Cortex of kidney (tissue), 1 donor: ENCODE data around the gene MUC5B.

ENCODE experiments used
- DNase-seq: peaks from one replicate; lab custom pipeline; 2025; lab: John Stamatoyannopoulos, UW

The MUC5B gene

GRCh38 chr11:1267441-1268100 lies 44.7 kb downstream of the MUC5B start:
- DNase-seq = no peak

- DNase-seq = no peak
Observed at GRCh38 chr11:1269957-1270356, 47.1 kb downstream of the MUC5B start.

DNA sequence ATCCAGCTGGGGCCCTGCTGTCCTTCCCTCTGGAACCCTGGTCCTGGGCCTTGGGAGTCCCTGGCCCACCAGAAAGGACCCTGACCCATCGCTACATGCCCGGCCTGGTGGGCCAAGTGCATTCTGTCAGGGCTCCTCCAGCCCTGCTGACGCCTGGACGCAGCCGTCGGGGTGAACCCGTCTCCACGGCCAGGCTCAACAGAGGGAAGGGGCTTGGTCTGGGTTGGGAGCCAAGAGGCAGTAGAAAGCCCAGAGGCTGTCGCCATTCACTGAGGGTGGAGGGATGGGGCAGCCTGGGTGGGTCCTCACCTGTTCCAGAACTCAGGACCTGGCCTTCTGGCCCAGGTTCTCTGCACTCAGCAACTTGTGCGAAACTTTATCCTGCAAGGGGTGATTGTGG lies 47.6 kb downstream of the MUC5B start:
- DNase-seq = no peak

- DNase-seq = no peak
Observed at GRCh38 chr11:1271002-1271401, 48.1 kb downstream of the MUC5B start.

- no peak for DNase-seq
Observed at GRCh38 chr11:1271406-1271805, 48.5 kb downstream of the MUC5B start.

DNA sequence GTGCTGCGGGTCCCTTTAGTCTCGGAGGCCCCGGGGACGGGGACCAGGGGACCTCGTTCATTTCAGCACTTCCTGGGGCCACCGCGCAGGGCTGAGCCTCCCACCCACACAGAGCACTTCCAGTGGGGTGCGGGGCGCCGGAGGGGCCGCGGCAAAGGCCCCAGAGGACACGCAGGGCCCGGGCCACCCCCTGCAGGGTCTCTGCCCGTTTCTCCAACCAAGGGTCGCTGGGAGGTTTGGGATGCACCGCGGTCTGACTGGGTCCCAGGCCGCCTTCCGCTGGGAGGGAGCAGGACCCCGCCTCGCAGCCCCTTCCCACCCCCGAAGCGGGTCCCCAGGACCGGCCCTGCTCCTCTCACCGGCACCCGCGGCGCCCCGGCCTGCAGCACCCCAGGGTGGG lies 49.1 kb downstream of the MUC5B start:
- DNase-seq = no peak

GRCh38 chr11:1272531-1272930 lies 49.7 kb downstream of the MUC5B start:
- DNase-seq = no peak

DNA sequence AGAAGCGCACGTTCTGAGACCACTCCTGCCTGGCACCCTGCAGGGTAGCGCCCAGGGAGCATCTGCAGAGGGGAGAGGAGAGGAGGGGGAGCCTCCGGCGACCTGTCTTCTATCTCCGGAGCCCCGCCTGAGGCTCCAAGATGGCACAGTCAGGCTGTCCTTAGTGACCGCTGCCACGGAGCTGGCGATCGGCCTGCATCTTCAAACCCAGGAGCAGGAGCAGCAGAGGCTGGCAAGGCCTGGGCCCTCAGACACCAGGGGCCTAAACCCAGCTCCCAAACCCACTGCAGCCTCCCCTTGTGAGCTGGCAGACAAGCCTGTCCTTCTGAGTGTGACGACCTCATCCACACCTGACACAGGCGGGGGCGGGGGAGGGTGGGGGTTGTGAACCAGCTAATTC lies 51.6 kb downstream of the MUC5B start:
- DNase-seq = no peak

GRCh38 chr11:1275021-1275420 lies 52.2 kb downstream of the MUC5B start:
- no peak for DNase-seq

DNA sequence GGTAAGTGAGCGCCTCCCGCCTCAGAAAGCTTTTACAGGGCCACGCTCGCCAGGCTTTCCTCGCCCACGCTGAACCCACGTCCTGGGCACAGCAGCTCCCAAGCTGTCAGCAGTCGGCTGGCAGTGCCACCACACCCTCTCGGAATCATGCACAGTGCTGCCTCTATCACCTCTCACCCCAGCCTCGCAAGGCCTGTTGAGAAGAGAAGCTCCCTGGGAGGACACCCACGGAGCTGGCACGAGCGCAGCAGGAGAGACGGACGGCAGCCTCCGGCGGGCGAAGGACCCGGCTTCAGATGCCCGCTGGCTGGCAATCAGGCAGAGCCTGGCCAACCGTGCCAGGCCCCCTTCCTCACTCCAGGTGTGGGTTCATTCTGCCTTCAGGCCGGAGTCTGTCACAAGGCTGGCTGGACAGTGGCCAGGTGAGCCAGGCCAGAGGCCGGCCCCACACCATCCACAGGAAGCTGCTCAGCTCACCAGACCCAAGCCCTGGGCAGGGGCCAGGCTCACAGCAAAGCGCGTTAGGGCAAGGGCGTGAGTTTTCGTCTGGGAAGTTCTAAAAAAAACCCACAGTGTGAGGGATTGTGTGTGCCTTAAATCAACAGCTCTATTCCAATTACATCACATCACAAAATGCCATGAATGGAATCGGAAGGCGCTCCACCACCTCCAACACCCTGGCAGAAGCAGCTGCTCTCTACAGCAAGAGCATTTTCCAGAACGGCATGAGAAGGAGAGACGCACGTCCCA lies 53.4 kb downstream of the MUC5B start:
- no peak for DNase-seq

GRCh38 chr11:1276866-1277615 lies 54.2 kb downstream of the MUC5B start:
- no peak for DNase-seq

- DNase-seq = no peak
Observed at GRCh38 chr11:1277936-1278512, 55.2 kb downstream of the MUC5B start.

DNA sequence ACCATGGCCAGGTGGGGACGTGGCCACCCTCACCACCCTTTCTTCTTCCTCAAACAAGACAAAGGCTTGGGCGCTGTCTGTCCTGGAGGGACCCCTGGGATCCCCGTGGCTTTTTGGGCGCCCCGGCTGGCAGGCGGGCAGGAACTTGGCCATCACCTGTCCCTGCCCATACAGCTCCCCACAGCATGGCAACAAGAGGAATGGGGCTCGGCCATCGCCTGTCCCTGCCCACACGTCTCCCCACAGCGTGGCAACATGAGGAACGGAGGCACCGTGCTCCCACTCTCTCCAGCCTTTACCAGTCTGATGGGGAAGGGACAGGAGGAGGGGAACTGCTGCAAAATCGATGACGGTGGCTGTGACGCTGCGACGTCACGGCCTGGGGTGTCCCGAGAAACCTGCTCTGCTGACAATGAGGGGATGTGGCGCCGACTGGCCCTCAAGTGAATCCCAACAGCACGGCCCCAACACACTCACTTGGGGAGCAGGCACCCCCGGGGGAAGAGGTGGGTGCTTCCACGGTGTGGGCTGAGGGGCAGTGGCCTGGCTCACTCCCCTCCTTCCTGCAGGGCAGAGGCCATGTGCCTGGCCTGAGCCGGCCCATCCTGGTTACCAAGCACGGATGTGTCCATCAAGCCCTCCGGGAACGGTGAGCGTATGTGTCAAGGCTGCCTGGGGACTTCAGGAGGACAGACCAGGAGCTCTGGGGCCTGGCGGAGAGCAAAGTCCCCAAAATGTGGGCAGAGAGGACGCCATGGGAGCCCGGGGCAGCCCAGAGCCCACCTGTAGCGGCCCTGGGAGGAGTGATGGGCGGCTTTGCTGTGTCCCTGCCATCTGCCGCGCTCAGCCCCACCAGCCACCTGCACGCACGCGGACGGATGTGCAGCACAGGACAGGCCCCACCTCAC lies 56.2 kb downstream of the MUC5B start:
- no peak for DNase-seq

- no peak for DNase-seq
Observed at GRCh38 chr11:1279674-1280055, 56.8 kb downstream of the MUC5B start.

DNA sequence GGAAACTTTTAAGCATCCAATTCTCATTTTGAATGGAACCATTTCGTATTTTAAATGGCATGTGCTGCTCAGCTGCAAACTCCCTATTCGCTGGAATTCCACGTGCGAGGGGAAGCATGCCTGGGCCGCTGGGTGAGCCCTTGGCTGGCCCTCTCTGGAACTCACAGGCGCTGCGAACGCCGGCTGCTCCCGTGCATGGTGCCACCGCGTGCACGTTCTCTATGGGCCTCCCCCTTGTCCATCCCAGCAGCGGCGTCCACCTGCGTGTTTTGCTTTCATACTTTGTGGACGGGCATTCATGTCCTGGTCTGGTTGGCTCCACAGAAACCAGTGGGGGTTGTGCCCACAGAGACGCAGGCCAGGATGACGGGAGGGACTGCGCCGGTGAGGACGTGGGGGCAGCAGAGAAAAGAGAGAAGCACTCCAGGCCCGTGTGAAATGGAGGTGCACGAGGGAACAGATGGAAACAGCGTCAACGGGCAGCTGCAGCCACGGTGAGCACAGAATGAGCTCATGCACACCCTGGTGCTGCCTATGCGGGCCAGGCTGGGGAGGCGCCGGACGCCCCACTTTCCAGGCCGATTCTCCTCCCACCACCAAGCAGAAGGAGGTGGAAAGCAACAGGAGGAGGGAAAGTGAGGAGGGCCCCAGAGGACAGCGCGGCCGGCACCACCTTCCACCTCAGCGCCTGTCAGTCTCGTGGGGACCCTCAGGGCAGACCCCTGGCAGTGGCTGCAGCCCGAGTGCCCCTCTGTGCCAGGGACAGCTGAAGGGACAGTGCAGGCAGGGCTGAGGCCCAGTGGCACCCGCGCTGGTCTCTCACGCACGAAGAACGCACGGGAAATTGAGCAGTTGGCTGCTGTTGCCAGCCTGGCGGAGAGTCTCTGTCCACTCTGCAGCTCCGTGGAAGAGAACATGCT lies 57.5 kb downstream of the MUC5B start:
- DNase-seq = no peak

DNA sequence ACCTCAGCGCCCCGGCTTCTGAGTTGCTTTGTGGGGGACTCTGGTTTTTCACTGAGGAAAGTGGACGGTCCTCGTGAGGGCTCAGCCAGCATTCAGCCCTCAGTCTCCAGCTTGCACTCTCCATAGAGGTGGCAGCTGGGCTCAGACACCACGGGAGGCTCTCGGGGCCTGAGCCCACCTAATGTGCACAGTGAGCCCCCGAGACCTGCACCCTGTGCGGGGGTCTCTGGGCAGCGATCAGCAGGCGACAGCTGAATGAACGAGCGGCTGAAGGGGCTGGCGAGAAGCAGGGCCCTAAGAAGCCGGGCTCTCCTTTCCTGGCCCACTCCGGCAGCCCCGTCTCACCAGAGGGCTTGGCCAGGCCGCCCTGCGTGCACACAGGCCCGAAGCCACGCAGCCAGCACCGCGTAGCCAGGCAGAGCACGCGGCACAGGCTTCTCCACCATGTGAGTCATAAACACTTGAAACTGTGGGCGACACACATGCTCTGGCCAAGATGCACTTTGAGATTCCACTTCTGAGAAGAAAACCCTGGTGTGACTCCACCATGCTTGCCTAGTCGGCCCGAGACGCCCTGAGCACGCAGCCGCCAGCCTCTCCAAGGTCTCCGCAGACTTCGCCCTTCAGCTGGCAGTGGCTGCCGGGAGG lies 58.6 kb downstream of the MUC5B start:
- DNase-seq = no peak

DNA sequence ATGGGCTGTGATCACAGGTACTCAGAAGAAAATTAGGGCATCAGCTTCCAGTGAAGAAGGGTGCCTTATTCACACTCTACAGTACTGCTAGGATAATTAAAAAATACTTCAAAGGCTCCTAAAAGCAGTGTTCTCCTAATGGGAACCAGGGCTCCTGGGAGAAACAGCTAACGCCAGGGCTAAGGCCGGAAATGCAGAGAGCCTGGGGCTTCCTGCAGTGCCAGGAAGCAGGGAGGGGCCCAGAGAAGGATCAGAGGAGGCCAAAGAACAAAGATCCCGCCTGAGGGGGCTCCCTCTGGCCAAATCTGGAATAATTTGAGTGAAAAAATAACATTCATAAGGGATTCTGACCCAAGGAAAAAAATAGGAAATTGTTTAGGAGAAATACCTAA lies 59.1 kb downstream of the MUC5B start:
- no peak for DNase-seq

DNA sequence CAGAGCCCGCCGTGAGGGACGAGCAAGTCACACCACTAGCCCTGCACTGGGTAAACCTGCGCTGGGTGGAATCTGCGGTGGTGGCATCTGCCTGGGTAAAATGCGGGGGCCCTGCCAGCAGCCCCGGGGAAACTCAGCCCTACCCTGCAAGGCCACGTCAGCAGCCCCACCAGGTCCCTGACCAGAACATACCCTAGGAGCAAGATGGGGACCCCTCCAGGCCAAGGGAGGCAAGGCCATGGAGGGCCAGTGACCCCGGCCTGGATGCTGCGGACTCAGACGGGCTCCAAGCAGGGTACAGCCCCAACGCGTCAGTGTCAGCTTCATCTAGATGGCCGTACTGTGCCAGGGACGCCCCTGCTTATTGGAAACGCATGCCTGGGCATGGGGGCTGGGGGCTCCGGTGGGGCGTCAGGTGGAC lies 60.2 kb downstream of the MUC5B start:
- no peak for DNase-seq

DNA sequence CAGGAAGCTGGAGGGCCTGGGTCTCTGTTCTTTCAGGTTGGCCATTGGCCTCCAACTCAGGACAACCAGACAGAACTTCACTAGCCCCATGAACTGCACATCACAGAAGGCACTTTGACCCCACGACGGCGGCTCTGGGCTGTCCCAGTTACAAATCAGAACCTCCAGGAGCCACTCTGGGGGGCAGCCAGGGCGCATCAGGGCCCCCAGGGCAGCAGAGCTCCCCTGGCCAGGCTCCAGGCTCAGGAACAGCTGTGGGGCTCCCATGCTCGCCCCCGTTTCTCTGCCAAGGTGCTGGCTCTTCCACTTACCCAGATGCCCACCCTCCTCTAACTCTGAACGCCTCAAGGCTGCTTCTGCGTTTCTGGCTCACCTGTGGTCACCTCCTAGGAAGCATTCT lies 61.0 kb downstream of the MUC5B start:
- DNase-seq = no peak

- DNase-seq = no peak
Observed at GRCh38 chr11:1285316-1285744, 62.5 kb downstream of the MUC5B start.
